ENCODE measurements around the gene BAZ1A. TPM values are rescaled to one million over a fixed set of nuclear protein-coding genes. Genes with fewer than 3 reads are reported as not detected.

The BAZ1A gene
- total RNA-seq, 4 donors from 2014 or later, result 16.7 to 29.8 (median 28.4) TPM

Small RNAs within 50 kb of the gene (small RNA-seq; reads per million reads assigned to genes)
- gene AL121603.1 (not detected), gene RNU7-41P (not detected)

Other genes with a start within 250 kb of the BAZ1A start
- gene SNX6, start 245.2 kb downstream of the BAZ1A start, total RNA-seq, result 100 to 1,000 TPM in 2 of 4 donors, 10 to 100 TPM in 2; 80.8 to 154 (median 98.6) TPM
- gene CFL2, start 160.8 kb downstream of the BAZ1A start, total RNA-seq, result 10 to 100 TPM; 33.0 to 75.7 (median 41.4) TPM
- gene SRP54, start 107.6 kb upstream of the BAZ1A start, total RNA-seq, result 100 to 1,000 TPM in 1 of 4 donors, 10 to 100 TPM in 3; 58.5 to 122 (median 79.7) TPM
- gene FAM177A1, start 170.9 kb upstream of the BAZ1A start, total RNA-seq, result 10 to 100 TPM; 36.2 to 55.6 (median 47.2) TPM
- 10 to 100 TPM; 15.1 to 31.0 (median 24.9) TPM for gene PPP2R3C, start 246.6 kb upstream of the BAZ1A start, total RNA-seq
- 10 to 100 TPM; 23.6 to 45.4 (median 42.3) TPM for gene PRORP, start 247.2 kb upstream of the BAZ1A start, total RNA-seq